Uterus (tissue), 4 donors: ENCODE results near the gene CDC16. TPM values are rescaled to one million over a fixed set of nuclear protein-coding genes. Genes with fewer than 3 reads are reported as not detected.

Source experiments
- DNase-seq, 2 donors: peaks; one replicate each; pipeline ENCODE4 v3.0.0-alpha.2; 2019 to 2020
- H3K27ac ChIP-seq, 2 donors: fragments of 200-600 bp; sonication (generic); 1 replicate in 1 of 2; 2 replicates in 1 of 2; pipeline ENCODE4 v1.5.1; 2016 to 2018
- H3K27me3 ChIP-seq, 2 donors: fragments of 200-600 bp; sonication (generic); one replicate each; pipeline ENCODE4 v1.5.1; 2018 to 2019; ENCODE audit warnings: control low read depth in 1 of 2
- H3K36me3 ChIP-seq, 2 donors: fragments of 200-600 bp; sonication (generic); one replicate each; pipeline ENCODE4 v1.5.1; 2019; ENCODE audit warnings: control low read depth in 1 of 2
- H3K4me1 ChIP-seq, 2 donors: fragments of 200-600 bp; sonication (generic); one replicate each; pipeline ENCODE4 v1.5.1; 2018 to 2019; ENCODE audit warnings: control low read depth in 1 of 2
- H3K4me3 ChIP-seq, 2 donors: fragments of 200-600 bp; sonication (generic); 1 replicate in 1 of 2; 2 replicates in 1 of 2; pipeline ENCODE4 v1.5.1; 2018 to 2019; ENCODE audit warnings: mild to moderate bottlenecking in 1 of 2
- H3K9me3 ChIP-seq, 2 donors: fragments of 200-600 bp; sonication (generic); one replicate each; pipeline ENCODE4 v1.5.1; 2019; ENCODE audit warnings: control low read depth in 1 of 2
- POLR2A ChIP-seq, 2 donors: fragments of 450-650 bp; IDR thresholded peaks; one replicate each; pipeline ENCODE4 v1.6.1; 2016; ENCODE audit warnings: antibody characterized with exemption in 2 of 2, mild to moderate bottlenecking in 1 of 2, moderate library complexity in 1 of 2
- intact Hi-C: fragments of 100-400 bp; cut with DNase I; formaldehyde crosslinking; loops from one replicate; pipeline ENCODE4 v1.15.1; 2023; ENCODE audit warnings: low total_unique reads
- total RNA-seq, 4 donors: library from RNA; depleted of rRNA in 3 of 4; stranded (reverse); fragments of >200 nt in 3 of 4; gene quantifications; one replicate each; pipeline versions ENCODE4 v1.1.0 to v1.2.4, GENCODE V29; 2014 to 2023
- TF ChIP-seq, protein P1 (sequence below), 4 experiments: fragments of 200-600 bp in 2 of 4; fragments of 450-650 bp in 2 of 4; sonication (generic) in 2 of 4; IDR thresholded peaks; one replicate each; pipeline ENCODE4 v1.5.1; 2016 to 2019; ENCODE audit warnings: antibody characterized with exemption in 4 of 4, mild to moderate bottlenecking in 2 of 4, moderate library complexity in 1 of 4
- donor health status: DM: yes; HTN: yes; CAD: no.

CDC16 gene
- total RNA-seq, 4 donors from 2014 or later, result 25.0 to 103 (median 53.5) TPM

DNA sequence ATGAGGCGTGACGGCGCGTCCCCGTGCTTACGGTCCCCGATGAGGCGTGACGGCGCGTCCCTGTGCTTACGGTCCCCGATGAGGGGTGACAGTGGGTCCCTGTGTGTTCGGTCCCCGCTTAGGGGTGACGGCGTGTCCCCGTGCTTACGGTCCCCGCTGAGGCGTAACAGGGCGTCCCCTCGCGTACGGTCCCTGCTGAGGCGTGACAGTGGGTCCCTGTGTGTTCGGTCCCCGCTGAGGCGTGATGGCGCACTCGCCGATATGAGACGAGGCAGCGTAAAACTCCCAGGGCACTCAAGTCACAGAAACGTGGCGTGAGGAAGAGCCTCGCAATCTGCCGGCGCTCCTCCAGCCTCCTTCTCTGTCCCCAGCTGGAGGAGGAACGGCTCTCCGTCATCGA, 34.7 kb upstream of the CDC16 start:
- H3K4me3 ChIP-seq, result no peak overlapping the region
- no peak for TF ChIP-seq POLR2A (IDR thresholded peaks at IDR 0.05)
- TF ChIP-seq, protein P1, sequence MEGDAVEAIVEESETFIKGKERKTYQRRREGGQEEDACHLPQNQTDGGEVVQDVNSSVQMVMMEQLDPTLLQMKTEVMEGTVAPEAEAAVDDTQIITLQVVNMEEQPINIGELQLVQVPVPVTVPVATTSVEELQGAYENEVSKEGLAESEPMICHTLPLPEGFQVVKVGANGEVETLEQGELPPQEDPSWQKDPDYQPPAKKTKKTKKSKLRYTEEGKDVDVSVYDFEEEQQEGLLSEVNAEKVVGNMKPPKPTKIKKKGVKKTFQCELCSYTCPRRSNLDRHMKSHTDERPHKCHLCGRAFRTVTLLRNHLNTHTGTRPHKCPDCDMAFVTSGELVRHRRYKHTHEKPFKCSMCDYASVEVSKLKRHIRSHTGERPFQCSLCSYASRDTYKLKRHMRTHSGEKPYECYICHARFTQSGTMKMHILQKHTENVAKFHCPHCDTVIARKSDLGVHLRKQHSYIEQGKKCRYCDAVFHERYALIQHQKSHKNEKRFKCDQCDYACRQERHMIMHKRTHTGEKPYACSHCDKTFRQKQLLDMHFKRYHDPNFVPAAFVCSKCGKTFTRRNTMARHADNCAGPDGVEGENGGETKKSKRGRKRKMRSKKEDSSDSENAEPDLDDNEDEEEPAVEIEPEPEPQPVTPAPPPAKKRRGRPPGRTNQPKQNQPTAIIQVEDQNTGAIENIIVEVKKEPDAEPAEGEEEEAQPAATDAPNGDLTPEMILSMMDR (IDR thresholded peaks at IDR 0.05), result no peak
- H3K27ac ChIP-seq, result no peak overlapping the region
- no peaks in the 10 kb centered on the region for H3K27me3 ChIP-seq
- H3K36me3 ChIP-seq, result no peaks in the 10 kb centered on the region
- H3K9me3 ChIP-seq, result no peaks in the 10 kb centered on the region
- DNase-seq, result no peak
- H3K4me1 ChIP-seq, result no peaks in the 10 kb centered on the region
- intact Hi-C loops, result no loop called here

DNA sequence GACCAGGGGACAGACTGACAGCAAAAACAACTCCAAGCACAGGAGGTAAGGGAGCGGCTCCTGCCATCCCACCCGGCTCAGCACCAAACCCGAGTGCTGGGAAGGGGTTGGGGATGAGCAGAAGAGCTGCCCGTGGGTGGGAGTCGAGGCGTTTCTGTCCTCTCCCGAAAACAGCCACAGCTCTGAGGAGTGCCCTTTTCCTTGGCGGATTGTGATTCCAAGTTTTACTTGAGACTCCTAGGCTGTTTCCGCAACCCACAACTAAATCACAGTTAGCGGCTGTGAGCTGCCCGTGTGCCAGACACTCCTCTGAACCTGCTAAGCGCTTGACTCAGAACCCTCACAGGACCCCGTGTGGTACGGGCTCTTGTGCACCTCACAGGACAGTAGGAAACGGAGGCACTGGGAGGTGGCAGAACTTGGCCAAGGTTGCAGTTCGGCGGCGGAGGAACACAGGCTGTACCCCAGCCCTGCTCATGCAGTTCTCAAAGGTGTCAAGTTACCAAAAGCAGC, 34.2 kb upstream of the CDC16 start:
- no peaks in the 10 kb centered on the region for H3K27me3 ChIP-seq
- intact Hi-C loops, result no loop called here
- H3K9me3 ChIP-seq, result no peaks in the 10 kb centered on the region
- TF ChIP-seq POLR2A (IDR thresholded peaks at IDR 0.05), result no peak
- TF ChIP-seq, protein P1 (IDR thresholded peaks at IDR 0.05), result no peak
- H3K4me1 ChIP-seq, result no peaks in the 10 kb centered on the region
- no peak overlapping the region for H3K4me3 ChIP-seq
- DNase-seq, result no peak
- no peaks in the 10 kb centered on the region for H3K36me3 ChIP-seq
- H3K27ac ChIP-seq, result no peak overlapping the region

DNA sequence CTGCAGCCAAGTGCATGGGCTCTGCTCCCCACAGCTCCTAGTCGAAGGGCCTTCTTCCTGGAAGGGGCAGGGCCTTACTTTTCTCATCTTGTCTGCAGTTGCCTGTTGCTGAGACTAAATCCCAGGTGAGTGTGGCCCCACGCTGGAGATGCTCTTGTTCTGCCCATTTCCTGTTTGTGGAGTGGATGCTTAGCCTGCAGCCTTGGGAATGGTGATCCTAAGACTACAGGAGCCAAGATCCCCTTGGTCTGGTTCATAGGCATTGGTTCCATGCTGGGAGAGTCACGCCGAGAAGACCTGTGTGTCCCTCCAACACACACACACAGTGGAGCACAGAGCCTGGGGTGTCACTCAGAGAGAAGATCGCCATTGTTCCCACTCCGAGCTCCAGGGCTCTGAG, 32.1 kb upstream of the CDC16 start:
- TF ChIP-seq POLR2A (IDR thresholded peaks at IDR 0.05), result no peak
- TF ChIP-seq, protein P1 (IDR thresholded peaks at IDR 0.05), result no peak
- Histone ChIP-seq H3K4me3 (no peak overlapping the region), H3K36me3 (no peaks in the 10 kb centered on the region), H3K9me3 (no peaks in the 10 kb centered on the region), H3K27me3 (no peaks in the 10 kb centered on the region), H3K4me1 (no peaks in the 10 kb centered on the region), H3K27ac (no peak overlapping the region)
- DNase-seq, result no peak
- intact Hi-C loops, result no loop called here

DNA sequence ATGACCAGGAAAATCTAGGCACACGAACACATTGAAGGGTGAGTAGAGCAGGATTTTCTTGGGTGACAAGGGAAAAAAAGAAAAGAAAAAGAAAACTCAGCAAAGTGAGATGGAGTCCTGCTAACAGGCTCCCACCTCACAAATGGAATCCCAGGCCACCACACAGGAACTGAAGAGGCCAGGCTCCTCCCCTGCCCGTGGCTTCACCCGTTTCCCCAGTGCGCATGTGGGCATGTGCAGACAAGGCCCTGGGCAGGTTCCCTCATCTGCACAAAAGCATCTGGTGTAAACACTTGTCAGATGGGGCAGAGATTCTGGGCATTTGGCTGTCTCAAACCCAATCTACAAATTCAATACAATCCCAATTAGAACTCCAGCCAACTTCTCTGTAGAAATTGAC, 31.2 kb upstream of the CDC16 start:
- intact Hi-C loops, result no loop called here

DNA sequence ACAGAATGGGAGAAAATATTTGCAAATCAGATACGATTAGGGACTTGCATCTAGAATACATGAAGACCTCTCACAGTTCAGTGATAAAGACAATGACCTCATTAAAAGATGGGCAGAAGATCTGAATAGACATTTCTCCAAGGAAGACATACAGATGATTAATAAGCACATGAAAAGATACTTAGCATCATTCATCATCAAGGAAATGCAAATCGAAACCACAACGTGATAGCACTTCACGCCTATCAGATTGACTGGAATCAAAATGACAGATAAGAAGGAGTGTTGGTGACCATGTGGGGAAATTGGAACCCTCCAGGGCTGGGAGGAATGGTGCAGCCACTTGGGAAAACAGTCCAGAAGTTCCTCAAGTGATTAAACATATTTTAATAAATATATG, 29.8 kb upstream of the CDC16 start:
- Histone ChIP-seq H3K4me3 (no peak overlapping the region), H3K36me3 (no peaks in the 10 kb centered on the region), H3K27me3 (no peaks in the 10 kb centered on the region), H3K27ac (no peak overlapping the region), H3K9me3 (no peaks in the 10 kb centered on the region), H3K4me1 (no peaks in the 10 kb centered on the region)
- TF ChIP-seq, protein P1 (IDR thresholded peaks at IDR 0.05), result no peak
- TF ChIP-seq POLR2A (IDR thresholded peaks at IDR 0.05), result no peak
- intact Hi-C loops, result no loop called here
- DNase-seq, result no peak

More for the DNA sequence above, 31.2 kb upstream of the CDC16 start:
- H3K36me3 ChIP-seq, result no peaks in the 10 kb centered on the region
- no peak overlapping the region for H3K27ac ChIP-seq
- H3K4me1 ChIP-seq, result no peaks in the 10 kb centered on the region
- TF ChIP-seq POLR2A (IDR thresholded peaks at IDR 0.05), result no peak
- TF ChIP-seq, protein P1 (IDR thresholded peaks at IDR 0.05), result no peak
- H3K9me3 ChIP-seq, result no peaks in the 10 kb centered on the region
- no peak overlapping the region for H3K4me3 ChIP-seq
- DNase-seq, result no peak
- no peaks in the 10 kb centered on the region for H3K27me3 ChIP-seq
